HG03060 (cell line): ENCODE measurements around the gene EIF4A2.
"Not testable (repeated sequence)": the region's sequence is repeated elsewhere in the genome, so short reads cannot be mapped to it uniquely, and the experiment has no call there.

ENCODE experiments used
- ATAC-seq: cut with Tn5 transposase; IDR thresholded peaks from one replicate; pipeline ENCODE4 v1.9.1; 2021; ENCODE audit warnings: low read depth, moderate number of reproducible peaks; ENCODE audit not compliant: unreplicated experiment

Gene EIF4A2

GRCh38 chr3:186818516-186818915 lies 35.1 kb downstream of the EIF4A2 start:
- ATAC-seq = no peak

GRCh38 chr3:186818956-186819355 lies 35.6 kb downstream of the EIF4A2 start:
- no peak for ATAC-seq

- ATAC-seq = no peak
Measured at GRCh38 chr3:186821429-186822387, 38.3 kb downstream of the EIF4A2 start.

- ATAC-seq = not testable (repeated sequence)
Measured at GRCh38 chr3:186822388-186822759, 39.0 kb downstream of the EIF4A2 start.

GRCh38 chr3:186823386-186823785 lies 40.0 kb downstream of the EIF4A2 start:
- ATAC-seq = no peak

GRCh38 chr3:186824430-186825139 lies 41.2 kb downstream of the EIF4A2 start:
- ATAC-seq = no peak

GRCh38 chr3:186825294-186825821 lies 42.0 kb downstream of the EIF4A2 start:
- ATAC-seq = no peak

- no peak for ATAC-seq
Measured at GRCh38 chr3:186825872-186826409, 42.6 kb downstream of the EIF4A2 start.

GRCh38 chr3:186826410-186826975 lies 43.1 kb downstream of the EIF4A2 start:
- no peak for ATAC-seq

- no peak for ATAC-seq
Measured at GRCh38 chr3:186826976-186827857, 43.8 kb downstream of the EIF4A2 start.

GRCh38 chr3:186828340-186828739 lies 45.0 kb downstream of the EIF4A2 start:
- ATAC-seq = no peak

- no peak for ATAC-seq
Measured at GRCh38 chr3:186831798-186832197, 48.4 kb downstream of the EIF4A2 start.

- ATAC-seq = no peak
Measured at GRCh38 chr3:186832276-186832675, 48.9 kb downstream of the EIF4A2 start.
